ENCODE results near the gene INPP4A.

INPP4A gene

GRCh38 chr2:98482362-98482761 lies 37.7 kb downstream of the INPP4A start:
- TF ChIP-seq CTCF (IDR thresholded peaks at IDR 0.05; ENCODE audit: insufficient read depth, low read depth, low read length, missing control alignments) = no peak
- H3K4me3 ChIP-seq (ENCODE audit: low read depth, low read length) = no peak overlapping the region
- no peak for DNase-seq (ENCODE audit: low read depth)

GRCh38 chr2:98483257-98483861 lies 38.7 kb downstream of the INPP4A start:
- TF ChIP-seq CTCF (IDR thresholded peaks at IDR 0.05; ENCODE audit: insufficient read depth, low read depth, low read length, missing control alignments) = no peak
- DNase-seq (ENCODE audit: low read depth) = peak; percentile 92
- H3K4me3 ChIP-seq (ENCODE audit: low read depth, low read length) = peak overlapping the region; percentile 2

GRCh38 chr2:98484121-98484557 lies 39.5 kb downstream of the INPP4A start:
- TF ChIP-seq CTCF (IDR thresholded peaks at IDR 0.05; ENCODE audit: insufficient read depth, low read depth, low read length, missing control alignments) = no peak
- DNase-seq (ENCODE audit: low read depth) = no peak
- 0 out of 2 replicates have a peak overlapping the region, but pooled peaks have one; percentile 2 for H3K4me3 ChIP-seq (ENCODE audit: low read depth, low read length)

GRCh38 chr2:98484652-98485452 lies 40.2 kb downstream of the INPP4A start:
- no peak overlapping the region for H3K4me3 ChIP-seq (ENCODE audit: low read depth, low read length)
- no peak for TF ChIP-seq CTCF (IDR thresholded peaks at IDR 0.05; ENCODE audit: insufficient read depth, low read depth, low read length, missing control alignments)
- no peak for DNase-seq (ENCODE audit: low read depth)

- DNase-seq (ENCODE audit: low read depth) = peak; percentile 59
- TF ChIP-seq CTCF (IDR thresholded peaks at IDR 0.05; ENCODE audit: insufficient read depth, low read depth, low read length, missing control alignments) = no peak
- no peak overlapping the region for H3K4me3 ChIP-seq (ENCODE audit: low read depth, low read length)
Measured at GRCh38 chr2:98485453-98485755, 40.7 kb downstream of the INPP4A start.

- DNase-seq (ENCODE audit: low read depth) = no peak
- TF ChIP-seq CTCF (IDR thresholded peaks at IDR 0.05; ENCODE audit: insufficient read depth, low read depth, low read length, missing control alignments) = no peak
- H3K4me3 ChIP-seq (ENCODE audit: low read depth, low read length) = no peak overlapping the region
Measured at GRCh38 chr2:98486374-98486981, 41.8 kb downstream of the INPP4A start.

Measured in GM12865 (cell line).